Duodenal mucosa (tissue), 2 donors: ENCODE results near the gene ARHGAP22.

ENCODE experiments used
- H3K27ac ChIP-seq: one replicate; pipeline ENCODE4 v1.7.0; 2013; ENCODE audit warnings: low read depth, low read length
- H3K27me3 ChIP-seq, 2 donors: one replicate each; pipeline ENCODE4 v1.7.0; 2013; ENCODE audit warnings: low read length in 2 of 2, control low read depth in 1 of 2; ENCODE audit not compliant: insufficient read depth in 2 of 2, control insufficient read depth in 1 of 2
- H3K36me3 ChIP-seq, 2 donors: one replicate each; pipeline ENCODE4 v1.7.0; 2013; ENCODE audit warnings: low read length in 2 of 2, control low read depth in 1 of 2; ENCODE audit not compliant: insufficient read depth in 2 of 2, control insufficient read depth in 1 of 2
- H3K4me1 ChIP-seq, 2 donors: one replicate each; pipeline ENCODE4 v1.7.0; 2013; ENCODE audit warnings: low read length in 2 of 2, control low read depth in 1 of 2; ENCODE audit not compliant: insufficient read depth in 2 of 2, control insufficient read depth in 1 of 2
- H3K4me3 ChIP-seq, 2 donors: one replicate each; pipeline ENCODE4 v1.7.0; 2013; ENCODE audit warnings: low read length in 2 of 2, low read depth in 1 of 2
- H3K9ac ChIP-seq, 2 donors: one replicate each; pipeline ENCODE4 v1.7.0; 2013; ENCODE audit warnings: low read length in 2 of 2, low read depth in 1 of 2
- H3K9me3 ChIP-seq, 2 donors: one replicate each; pipeline ENCODE4 v1.7.0; 2013; ENCODE audit warnings: low read length in 2 of 2, control low read depth in 1 of 2; ENCODE audit not compliant: control insufficient read depth in 1 of 2

ARHGAP22 gene

GRCh38 chr10:48523820-48524758 lies 80.8 kb downstream of the ARHGAP22 start:
- no peak overlapping the region for H3K9ac ChIP-seq
- H3K36me3 ChIP-seq = no peaks in the 10 kb centered on the region
- H3K4me3 ChIP-seq = peak overlapping the region; percentile 26 to 28
- H3K27ac ChIP-seq = no peak overlapping the region
- H3K4me1 ChIP-seq = peaks cover 0 to 5% of the 10 kb centered on the region in 2 donors
- H3K9me3 ChIP-seq = no peaks in the 10 kb centered on the region
- peaks cover 15 to 19% of the 10 kb centered on the region in 2 donors for H3K27me3 ChIP-seq

GRCh38 chr10:48523212-48523819 lies 81.6 kb downstream of the ARHGAP22 start:
- H3K27ac ChIP-seq = no peak overlapping the region
- H3K4me3 ChIP-seq = peak overlapping the region; percentile 31 to 36
- H3K27me3 ChIP-seq = peaks cover 15 to 19% of the 10 kb centered on the region in 2 donors
- no peaks in the 10 kb centered on the region for H3K36me3 ChIP-seq
- H3K4me1 ChIP-seq = peaks cover 0 to 5% of the 10 kb centered on the region in 2 donors
- H3K9ac ChIP-seq = no peak overlapping the region
- H3K9me3 ChIP-seq = no peaks in the 10 kb centered on the region

- Histone ChIP-seq H3K4me1 (peaks cover 0 to 5% of the 10 kb centered on the region in 2 donors), H3K9ac (no peak overlapping the region), H3K27ac (no peak overlapping the region), H3K4me3 (no peak overlapping the region), H3K36me3 (no peaks in the 10 kb centered on the region), H3K27me3 (peaks cover 15 to 19% of the 10 kb centered on the region in 2 donors), H3K9me3 (no peaks in the 10 kb centered on the region)
Measured at GRCh38 chr10:48522011-48522765, 82.7 kb downstream of the ARHGAP22 start.

- Histone ChIP-seq H3K9me3 (no peaks in the 10 kb centered on the region), H3K36me3 (no peaks in the 10 kb centered on the region), H3K4me3 (no peak overlapping the region), H3K27me3 (peaks cover 15 to 19% of the 10 kb centered on the region in 2 donors), H3K27ac (no peak overlapping the region), H3K4me1 (peaks cover 0 to 5% of the 10 kb centered on the region in 2 donors), H3K9ac (no peak overlapping the region)
Measured at GRCh38 chr10:48520594-48520993, 84.3 kb downstream of the ARHGAP22 start.

- Histone ChIP-seq H3K9me3 (peaks cover 0 to 3% of the 10 kb centered on the region in 2 donors), H3K27ac (no peak overlapping the region), H3K4me1 (peaks cover 0 to 5% of the 10 kb centered on the region in 2 donors), H3K9ac (no peak overlapping the region), H3K27me3 (peaks cover 15 to 19% of the 10 kb centered on the region in 2 donors), H3K36me3 (no peaks in the 10 kb centered on the region), H3K4me3 (no peak overlapping the region)
Measured at GRCh38 chr10:48520184-48520506, 84.7 kb downstream of the ARHGAP22 start.

GRCh38 chr10:48519481-48520183 lies 85.2 kb downstream of the ARHGAP22 start:
- no peak overlapping the region for H3K27ac ChIP-seq
- H3K4me3 ChIP-seq = no peak overlapping the region
- H3K9me3 ChIP-seq = peaks cover 0 to 3% of the 10 kb centered on the region in 2 donors
- peaks cover 0 to 5% of the 10 kb centered on the region in 2 donors for H3K4me1 ChIP-seq
- H3K27me3 ChIP-seq = peaks cover 15 to 19% of the 10 kb centered on the region in 2 donors
- no peaks in the 10 kb centered on the region for H3K36me3 ChIP-seq
- H3K9ac ChIP-seq = no peak overlapping the region

- no peaks in the 10 kb centered on the region for H3K36me3 ChIP-seq
- peaks cover 15 to 19% of the 10 kb centered on the region in 2 donors for H3K27me3 ChIP-seq
- peaks cover 0 to 5% of the 10 kb centered on the region in 2 donors for H3K4me1 ChIP-seq
- no peak overlapping the region for H3K27ac ChIP-seq
- H3K4me3 ChIP-seq = no peak overlapping the region
- peaks cover 0 to 3% of the 10 kb centered on the region in 2 donors for H3K9me3 ChIP-seq
- no peak overlapping the region for H3K9ac ChIP-seq
Measured at GRCh38 chr10:48518986-48519385, 85.9 kb downstream of the ARHGAP22 start.

GRCh38 chr10:48517911-48518811 lies 86.7 kb downstream of the ARHGAP22 start:
- Histone ChIP-seq H3K4me3 (no peak overlapping the region), H3K27me3 (peaks cover 8 to 16% of the 10 kb centered on the region in 2 donors), H3K9me3 (peaks cover 0 to 3% of the 10 kb centered on the region in 2 donors), H3K36me3 (no peaks in the 10 kb centered on the region), H3K27ac (no peak overlapping the region), H3K9ac (no peak overlapping the region), H3K4me1 (peaks cover 0 to 3% of the 10 kb centered on the region in 2 donors)

- H3K4me1 ChIP-seq = no peaks in the 10 kb centered on the region
- peaks cover 0 to 3% of the 10 kb centered on the region in 2 donors for H3K9me3 ChIP-seq
- no peak overlapping the region for H3K4me3 ChIP-seq
- no peaks in the 10 kb centered on the region for H3K36me3 ChIP-seq
- H3K9ac ChIP-seq = no peak overlapping the region
- no peak overlapping the region for H3K27ac ChIP-seq
- peaks cover 4 to 9% of the 10 kb centered on the region in 2 donors for H3K27me3 ChIP-seq
Measured at GRCh38 chr10:48517482-48517881, 87.4 kb downstream of the ARHGAP22 start.
